ENCODE data around the gene SLC66A1. TPM values are rescaled to one million over a fixed set of nuclear protein-coding genes. Genes with fewer than 3 reads are reported as not detected.
"Not testable (repeated sequence)": the region's sequence is repeated elsewhere in the genome, so short reads cannot be mapped to it uniquely, and the experiment has no call there.

SLC66A1 gene
- polyA plus RNA-seq, 1 donor from 2014 or later: 12.7 TPM

GRCh38 chr1:19288324-19289241, 23.5 kb upstream of the SLC66A1 start, which contains the start of gene AKR7A3:
AKR7A3 (minus strand) TSS chr1:19288770; CDS start chr1:19288709, 61 bp downstream.
- H3K4me3 Mint-ChIP-seq: peak within 1 kb of the TSS; percentile 60 to 87 (median 74)
- not testable (repeated sequence) for H3K27me3 Mint-ChIP-seq, H3K27ac Mint-ChIP-seq, H3K4me1 Mint-ChIP-seq, H3K9me3 Mint-ChIP-seq, H3K36me3 Mint-ChIP-seq

GRCh38 chr1:19289244-19289643, 22.9 kb upstream of the SLC66A1 start:
- H3K27me3 Mint-ChIP-seq: peaks cover 2% of the 10 kb centered on the region
- no peak overlapping the region for H3K27ac Mint-ChIP-seq
- peaks cover 0 to 4% (median 2%) of the 10 kb centered on the region in 3 donors for H3K9me3 Mint-ChIP-seq
- H3K36me3 Mint-ChIP-seq: peaks cover 8% of the 10 kb centered on the region
- H3K4me1 Mint-ChIP-seq: peaks cover 0 to 3% (median 0%) of the 10 kb centered on the region in 3 donors
- H3K4me3 Mint-ChIP-seq: peak overlapping the region; percentile 60 to 87 (median 67)

- Mint-ChIP-seq H3K4me3 (no peak overlapping the region), H3K9me3 (peaks cover 2 to 19% (median 12%) of the 10 kb centered on the region in 3 donors), H3K4me1 (no peaks in the 10 kb centered on the region), H3K27me3 (no peaks in the 10 kb centered on the region), H3K36me3 (peaks cover 14% of the 10 kb centered on the region), H3K27ac (no peak overlapping the region)
Observed at GRCh38 chr1:19294638-19295037, 17.5 kb upstream of the SLC66A1 start.

GRCh38 chr1:19300211-19300610, 11.9 kb upstream of the SLC66A1 start:
- Mint-ChIP-seq H3K36me3 (peaks cover 10% of the 10 kb centered on the region), H3K4me1 (peaks cover 0 to 4% (median 0%) of the 10 kb centered on the region in 3 donors), H3K9me3 (peaks cover 0 to 7% (median 3%) of the 10 kb centered on the region in 3 donors), H3K27ac (no peak overlapping the region), H3K27me3 (no peaks in the 10 kb centered on the region), H3K4me3 (no peak overlapping the region)

- not testable (repeated sequence) for H3K36me3 Mint-ChIP-seq, H3K27ac Mint-ChIP-seq, H3K4me3 Mint-ChIP-seq, H3K4me1 Mint-ChIP-seq, H3K27me3 Mint-ChIP-seq, H3K9me3 Mint-ChIP-seq
Observed at GRCh38 chr1:19304081-19304480, 8.0 kb upstream of the SLC66A1 start.

- Mint-ChIP-seq H3K27ac (peak overlapping the region in 1 of 3 donors; percentile 35), H3K9me3 (no peaks in the 10 kb centered on the region), H3K4me1 (peaks cover 10 to 12% (median 11%) of the 10 kb centered on the region in 3 donors), H3K27me3 (no peaks in the 10 kb centered on the region), H3K4me3 (no peak overlapping the region), H3K36me3 (peaks cover 8% of the 10 kb centered on the region)
Observed at GRCh38 chr1:19305880-19306279, 6.2 kb upstream of the SLC66A1 start.

- H3K9me3 Mint-ChIP-seq: no peaks in the 10 kb centered on the region
- H3K36me3 Mint-ChIP-seq: peaks cover 13% of the 10 kb centered on the region
Observed at GRCh38 chr1:19306941-19307340, 5.2 kb upstream of the SLC66A1 start.

GRCh38 chr1:19307794-19308508, 4.2 kb upstream of the SLC66A1 start:
- H3K27ac Mint-ChIP-seq: no peak overlapping the region
- H3K27me3 Mint-ChIP-seq: no peaks in the 10 kb centered on the region
- H3K9me3 Mint-ChIP-seq: no peaks in the 10 kb centered on the region
- H3K36me3 Mint-ChIP-seq: peaks cover 10% of the 10 kb centered on the region
- H3K4me1 Mint-ChIP-seq: peaks cover 15 to 18% (median 18%) of the 10 kb centered on the region in 3 donors
- peak overlapping the region in 1 of 4 donors; percentile 64 for H3K4me3 Mint-ChIP-seq

More at GRCh38 chr1:19306941-19307340, 5.2 kb upstream of the SLC66A1 start:
- peak overlapping the region in 1 of 3 donors; percentile 43 for H3K27ac Mint-ChIP-seq
- H3K27me3 Mint-ChIP-seq: no peaks in the 10 kb centered on the region
- peaks cover 14 to 16% (median 15%) of the 10 kb centered on the region in 3 donors for H3K4me1 Mint-ChIP-seq
- peak overlapping the region in 1 of 4 donors; percentile 39 for H3K4me3 Mint-ChIP-seq

- H3K9me3 Mint-ChIP-seq: no peaks in the 10 kb centered on the region
- H3K27me3 Mint-ChIP-seq: no peaks in the 10 kb centered on the region
- H3K27ac Mint-ChIP-seq: peak overlapping the region in 1 of 3 donors; percentile 72
- H3K4me3 Mint-ChIP-seq: peak overlapping the region in 1 of 4 donors; percentile 87
- peaks cover 21 to 23% (median 23%) of the 10 kb centered on the region in 3 donors for H3K4me1 Mint-ChIP-seq
- H3K36me3 Mint-ChIP-seq: peaks cover 10% of the 10 kb centered on the region
Observed at GRCh38 chr1:19308509-19308907, 3.6 kb upstream of the SLC66A1 start.

GRCh38 chr1:19309123-19309813, 2.9 kb upstream of the SLC66A1 start:
- H3K36me3 Mint-ChIP-seq: peaks cover 10% of the 10 kb centered on the region
- peaks cover 27 to 31% (median 30%) of the 10 kb centered on the region in 3 donors for H3K4me1 Mint-ChIP-seq
- H3K27ac Mint-ChIP-seq: peak overlapping the region in 1 of 3 donors; percentile 72
- H3K9me3 Mint-ChIP-seq: no peaks in the 10 kb centered on the region
- no peaks in the 10 kb centered on the region for H3K27me3 Mint-ChIP-seq
- H3K4me3 Mint-ChIP-seq: peak overlapping the region in 3 of 4 donors; percentile 8 to 87 (median 65)

- no peaks in the 10 kb centered on the region for H3K27me3 Mint-ChIP-seq
- peaks cover 29 to 38% (median 34%) of the 10 kb centered on the region in 3 donors for H3K4me1 Mint-ChIP-seq
- peaks cover 8% of the 10 kb centered on the region for H3K36me3 Mint-ChIP-seq
- no peaks in the 10 kb centered on the region for H3K9me3 Mint-ChIP-seq
- H3K27ac Mint-ChIP-seq: peak overlapping the region in 1 of 3 donors; percentile 3
- peak overlapping the region; percentile 5 to 84 (median 44) for H3K4me3 Mint-ChIP-seq
Observed at GRCh38 chr1:19310061-19310460, 2.1 kb upstream of the SLC66A1 start.

GRCh38 chr1:19310720-19311502, 1.2 kb upstream of the SLC66A1 start:
- peak overlapping the region in 2 of 3 donors; percentile 3 to 48 for H3K27ac Mint-ChIP-seq
- H3K36me3 Mint-ChIP-seq: peaks cover 8% of the 10 kb centered on the region
- H3K4me3 Mint-ChIP-seq: peak overlapping the region; percentile 62 to 94 (median 88)
- H3K9me3 Mint-ChIP-seq: no peaks in the 10 kb centered on the region
- H3K4me1 Mint-ChIP-seq: peaks cover 35 to 47% (median 40%) of the 10 kb centered on the region in 3 donors
- H3K27me3 Mint-ChIP-seq: no peaks in the 10 kb centered on the region

- peak overlapping the region; percentile 62 to 94 (median 88) for H3K4me3 Mint-ChIP-seq
- H3K27ac Mint-ChIP-seq: peak overlapping the region in 2 of 3 donors; percentile 3 to 48
- no peaks in the 10 kb centered on the region for H3K27me3 Mint-ChIP-seq
- peaks cover 42 to 53% (median 45%) of the 10 kb centered on the region in 3 donors for H3K4me1 Mint-ChIP-seq
- H3K9me3 Mint-ChIP-seq: no peaks in the 10 kb centered on the region
- H3K36me3 Mint-ChIP-seq: peaks cover 8% of the 10 kb centered on the region
Observed at GRCh38 chr1:19311503-19311930, 609 bp upstream of the SLC66A1 start.

Measured in IgD-negative memory B cell (primary cell).